DND-41 (cell line): ENCODE measurements around the gene ITPR2.
A peak's percentile ranks its signal among the peaks of the same experiment; 100 is the strongest.

ENCODE experiments used
- ATAC-seq: fragments of 200-7000 bp; cut with Tn5 transposase; 3 replicates; pipeline ENCODE4 v1.9.1; 2021; ENCODE audit warnings: low read depth; ENCODE audit not compliant: insufficient read depth
- DNase-seq: peaks from one replicate; pipeline ENCODE4 v3.0.0-alpha.2; 2020
- H2AFZ ChIP-seq: 2 replicates; pipeline ENCODE4 v1.6.0; 2012; ENCODE audit warnings: low read depth, low read length
- H3K27ac ChIP-seq: 2 replicates; pipeline ENCODE4 v1.5.1; 2012; ENCODE audit warnings: low read length, inconsistent platforms
- H3K27me3 ChIP-seq: fragments of 200-600 bp; sonication (generic); 2 replicates; pipeline ENCODE4 v1.6.0; 2012; ENCODE audit warnings: low read length, mild to moderate bottlenecking, inconsistent platforms; ENCODE audit not compliant: insufficient read depth, poor library complexity
- H3K36me3 ChIP-seq: 2 replicates; pipeline ENCODE4 v1.5.1; 2012; ENCODE audit warnings: low read length, inconsistent platforms; ENCODE audit not compliant: insufficient read depth
- H3K4me1 ChIP-seq: 2 replicates; pipeline ENCODE4 v1.5.1; 2012; ENCODE audit warnings: mild to moderate bottlenecking, low read length; ENCODE audit not compliant: insufficient read depth
- H3K4me2 ChIP-seq: 2 replicates; pipeline ENCODE4 v1.6.0; 2012; ENCODE audit warnings: mild to moderate bottlenecking, moderate library complexity, low read length, inconsistent platforms; ENCODE audit not compliant: insufficient read depth
- H3K4me3 ChIP-seq, 2 experiments: fragments of 200-600 bp in 1 of 2; shearing (Covaris generic) in 1 of 2; 2 replicates each; pipeline ENCODE4 v1.5.1; 2012 to 2016; ENCODE audit warnings: inconsistent platforms in 2 of 2, low read length in 2 of 2, mild to moderate bottlenecking in 2 of 2, low read depth in 1 of 2, moderate library complexity in 1 of 2
- H3K79me2 ChIP-seq: 2 replicates; pipeline ENCODE4 v1.6.0; 2012; ENCODE audit warnings: low read length, inconsistent platforms; ENCODE audit not compliant: insufficient read depth
- H3K9ac ChIP-seq: 2 replicates; pipeline ENCODE4 v1.6.0; 2012; ENCODE audit warnings: low read depth, mild to moderate bottlenecking, inconsistent platforms, low read length, moderate library complexity
- H3K9me3 ChIP-seq: 2 replicates; pipeline ENCODE4 v1.5.1; 2012; ENCODE audit warnings: low read length, moderate library complexity, mild to moderate bottlenecking, inconsistent platforms; ENCODE audit not compliant: insufficient read depth, severe bottlenecking
- H4K20me1 ChIP-seq: 2 replicates; pipeline ENCODE4 v1.6.0; 2012; ENCODE audit warnings: low read length; ENCODE audit not compliant: insufficient read depth
- EZH2 ChIP-seq: IDR thresholded peaks from 3 replicates; pipeline ENCODE4 v1.6.1; 2012; ENCODE audit warnings: borderline replicate concordance, low read depth, mild to moderate bottlenecking, moderate library complexity, low read length, inconsistent platforms; ENCODE audit not compliant: severe bottlenecking
- TF ChIP-seq, protein P1 (sequence below): IDR thresholded peaks from 2 replicates; pipeline ENCODE4 v1.5.1; 2012; ENCODE audit warnings: borderline replicate concordance, low read length, moderate library complexity, mild to moderate bottlenecking; ENCODE audit not compliant: poor library complexity, severe bottlenecking; ENCODE audit errors: extremely low read depth

ITPR2 gene

GRCh38 chr12:26874501-26875296 is 41.7 kb upstream of the ITPR2 start:
- 0 out of 2 replicates have a peak overlapping the region, but pooled peaks have one; percentile 22 for H2AFZ ChIP-seq
- DNase-seq (no peak), ATAC-seq (no peak)
- no peak overlapping the region for H3K9ac ChIP-seq
- H3K27ac ChIP-seq, result peak overlapping the region; percentile 15; the same call in 1 of the 2 replicates
- no peaks in the 10 kb centered on the region for H4K20me1 ChIP-seq
- TF ChIP-seq, protein P1, sequence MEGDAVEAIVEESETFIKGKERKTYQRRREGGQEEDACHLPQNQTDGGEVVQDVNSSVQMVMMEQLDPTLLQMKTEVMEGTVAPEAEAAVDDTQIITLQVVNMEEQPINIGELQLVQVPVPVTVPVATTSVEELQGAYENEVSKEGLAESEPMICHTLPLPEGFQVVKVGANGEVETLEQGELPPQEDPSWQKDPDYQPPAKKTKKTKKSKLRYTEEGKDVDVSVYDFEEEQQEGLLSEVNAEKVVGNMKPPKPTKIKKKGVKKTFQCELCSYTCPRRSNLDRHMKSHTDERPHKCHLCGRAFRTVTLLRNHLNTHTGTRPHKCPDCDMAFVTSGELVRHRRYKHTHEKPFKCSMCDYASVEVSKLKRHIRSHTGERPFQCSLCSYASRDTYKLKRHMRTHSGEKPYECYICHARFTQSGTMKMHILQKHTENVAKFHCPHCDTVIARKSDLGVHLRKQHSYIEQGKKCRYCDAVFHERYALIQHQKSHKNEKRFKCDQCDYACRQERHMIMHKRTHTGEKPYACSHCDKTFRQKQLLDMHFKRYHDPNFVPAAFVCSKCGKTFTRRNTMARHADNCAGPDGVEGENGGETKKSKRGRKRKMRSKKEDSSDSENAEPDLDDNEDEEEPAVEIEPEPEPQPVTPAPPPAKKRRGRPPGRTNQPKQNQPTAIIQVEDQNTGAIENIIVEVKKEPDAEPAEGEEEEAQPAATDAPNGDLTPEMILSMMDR, result no peak
- no peak for TF ChIP-seq EZH2
- no peaks in the 10 kb centered on the region for H3K9me3 ChIP-seq
- no peaks in the 10 kb centered on the region for H3K79me2 ChIP-seq
- no peaks in the 10 kb centered on the region for H3K36me3 ChIP-seq
- no peak overlapping the region for H3K4me3 ChIP-seq
- no peaks in the 10 kb centered on the region for H3K27me3 ChIP-seq
- peaks cover 79% of the 10 kb centered on the region for H3K4me1 ChIP-seq
- no peak overlapping the region for H3K4me2 ChIP-seq

DNA sequence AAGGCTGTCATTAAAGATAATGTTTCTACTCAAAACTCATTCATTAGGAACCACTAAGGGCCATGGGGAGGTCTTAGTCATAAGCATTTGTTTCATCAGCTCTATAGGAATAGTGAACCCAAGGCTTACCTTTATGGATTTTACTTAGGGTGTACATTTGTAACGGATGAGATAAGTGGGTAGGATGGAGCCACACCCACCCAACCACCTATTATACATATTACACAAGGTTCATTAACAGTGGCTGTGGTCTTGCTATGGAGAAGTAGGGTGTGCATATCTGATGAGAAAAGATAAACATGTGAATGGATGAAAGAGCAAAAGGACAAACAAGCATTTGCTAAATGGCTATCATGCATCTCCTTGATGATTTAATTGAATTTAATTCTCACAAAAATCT is 39.6 kb upstream of the ITPR2 start:
- H4K20me1 ChIP-seq, result no peaks in the 10 kb centered on the region

GRCh38 chr12:26871985-26872384 is 39.0 kb upstream of the ITPR2 start:
- H3K27ac ChIP-seq, result peak overlapping the region; percentile 13; the same call in 1 of the 2 replicates
- ATAC-seq (no peak), DNase-seq (no peak)
- no peaks in the 10 kb centered on the region for H3K27me3 ChIP-seq
- TF ChIP-seq, protein P1, result no peak
- TF ChIP-seq EZH2, result no peak
- H3K4me2 ChIP-seq, result 0 out of 2 replicates have a peak overlapping the region, but pooled peaks have one; percentile 13
- no peak overlapping the region for H3K4me3 ChIP-seq
- no peaks in the 10 kb centered on the region for H3K36me3 ChIP-seq
- H3K9ac ChIP-seq, result no peak overlapping the region
- peaks cover 82% of the 10 kb centered on the region for H3K4me1 ChIP-seq
- H2AFZ ChIP-seq, result no peak overlapping the region
- no peaks in the 10 kb centered on the region for H3K79me2 ChIP-seq
- H3K9me3 ChIP-seq, result no peaks in the 10 kb centered on the region
- no peaks in the 10 kb centered on the region for H4K20me1 ChIP-seq

More for the DNA sequence above, 39.6 kb upstream of the ITPR2 start:
- Histone ChIP-seq H3K36me3 (no peaks in the 10 kb centered on the region), H3K9me3 (no peaks in the 10 kb centered on the region), H3K4me1 (peaks cover 80% of the 10 kb centered on the region), H3K9ac (no peak overlapping the region), H2AFZ (no peak overlapping the region), H3K79me2 (no peaks in the 10 kb centered on the region), H3K4me2 (no peak overlapping the region), H3K27me3 (no peaks in the 10 kb centered on the region), H3K27ac (no peak overlapping the region; the same call in 1 of the 2 replicates), H3K4me3 (no peak overlapping the region)
- TF ChIP-seq, protein P1, result no peak
- TF ChIP-seq EZH2, result no peak
- ATAC-seq (no peak), DNase-seq (no peak)
